OCI-LY1 (cell line): Measurements from ENCODE around the gene SLC25A13.

Experiments
- H2AFZ ChIP-seq: fragments of 200-600 bp; sonication (generic), shearing (Covaris generic); 2 replicates; pipeline ENCODE4 v1.6.0; 2014; ENCODE audit warnings: antibody characterized with exemption, mild to moderate bottlenecking, low read length
- H3F3A ChIP-seq: fragments of 200-600 bp; sonication (generic), shearing (Covaris generic); 2 replicates; pipeline ENCODE4 v1.6.0; 2014; ENCODE audit warnings: mild to moderate bottlenecking, antibody characterized with exemption, low read length, moderate library complexity; ENCODE audit not compliant: insufficient read depth
- H3K27ac ChIP-seq: fragments of 200-600 bp; sonication (generic); 2 replicates; pipeline ENCODE4 v1.5.1; 2014; ENCODE audit warnings: low read length, mixed run types, mild to moderate bottlenecking, low read depth; ENCODE audit not compliant: poor library complexity, severe bottlenecking
- H3K27me3 ChIP-seq: fragments of 200-600 bp; sonication (generic); 2 replicates; pipeline ENCODE4 v1.6.0; 2014; ENCODE audit warnings: antibody characterized with exemption, mild to moderate bottlenecking, low read length, moderate library complexity; ENCODE audit not compliant: insufficient read depth
- H3K36me3 ChIP-seq: fragments of 200-600 bp; sonication (generic); 2 replicates; pipeline ENCODE4 v1.6.1; 2014; ENCODE audit warnings: mild to moderate bottlenecking, antibody characterized with exemption, low read length, moderate library complexity, mixed read lengths; ENCODE audit not compliant: insufficient read depth
- H3K4me1 ChIP-seq: fragments of 200-600 bp; sonication (generic); 2 replicates; pipeline ENCODE4 v1.5.1; 2014; ENCODE audit warnings: mild to moderate bottlenecking, low read length, moderate library complexity; ENCODE audit not compliant: insufficient read depth, severe bottlenecking
- H3K4me2 ChIP-seq: fragments of 200-600 bp; sonication (generic), shearing (Covaris generic); 2 replicates; pipeline ENCODE4 v1.6.1; 2014; ENCODE audit warnings: low read length
- H3K4me3 ChIP-seq: fragments of 200-600 bp; sonication (generic); 2 replicates; pipeline ENCODE4 v1.5.1; 2014; ENCODE audit warnings: low read length, low read depth, mild to moderate bottlenecking, mixed read lengths; ENCODE audit not compliant: poor library complexity, severe bottlenecking
- H3K79me2 ChIP-seq: fragments of 200-600 bp; shearing (Covaris generic); 2 replicates; pipeline ENCODE4 v1.6.1; 2016; ENCODE audit warnings: mixed run types, low read length, mixed read lengths; ENCODE audit not compliant: insufficient read depth
- H3K9ac ChIP-seq: fragments of 200-600 bp; sonication (generic), shearing (Covaris generic); 2 replicates; pipeline ENCODE4 v1.6.1; 2014; ENCODE audit warnings: mild to moderate bottlenecking, low read length, mixed read lengths
- H3K9me2 ChIP-seq: fragments of 200-600 bp; sonication (generic), shearing (Covaris generic); 2 replicates; pipeline ENCODE4 v1.6.1; 2014; ENCODE audit warnings: low read depth, mild to moderate bottlenecking, low read length, mixed read lengths
- H3K9me3 ChIP-seq: fragments of 200-600 bp; shearing (Covaris generic); 2 replicates; pipeline ENCODE4 v1.6.1; 2014; ENCODE audit warnings: low read length, mixed read lengths
- H4K20me1 ChIP-seq: fragments of 200-600 bp; sonication (generic), shearing (Covaris generic); 2 replicates; pipeline ENCODE4 v1.6.0; 2016; ENCODE audit warnings: mild to moderate bottlenecking, low read length; ENCODE audit not compliant: insufficient read depth
- CTCF ChIP-seq: fragments of 200-600 bp; sonication (generic), shearing (Covaris generic); IDR thresholded peaks from 2 replicates; pipeline ENCODE4 v1.5.1; 2017; ENCODE audit warnings: mild to moderate bottlenecking, antibody characterized with exemption, low read length, moderate library complexity, mixed read lengths
- EZH2 ChIP-seq: fragments of 200-600 bp; sonication (generic), shearing (Covaris generic); IDR thresholded peaks from 2 replicates; pipeline ENCODE4 v1.8.0; 2017; ENCODE audit warnings: borderline replicate concordance, mixed run types, mild to moderate bottlenecking, antibody characterized with exemption, low read length, moderate library complexity, mixed read lengths

Gene SLC25A13

GRCh38 chr7:96118449-96119001 lies 203.4 kb downstream of the SLC25A13 start:
- Histone ChIP-seq H3K9me3 (peaks cover 6% of the 10 kb centered on the region), H3K27me3 (no peaks in the 10 kb centered on the region), H3K9ac (no peak overlapping the region), H3K79me2 (no peaks in the 10 kb centered on the region), H3F3A (no peaks in the 10 kb centered on the region), H3K27ac (no peak overlapping the region), H2AFZ (no peak overlapping the region), H3K4me2 (no peak overlapping the region), H3K36me3 (peaks cover 10% of the 10 kb centered on the region), H3K4me3 (no peak overlapping the region), H3K4me1 (no peaks in the 10 kb centered on the region), H3K9me2 (no peaks in the 10 kb centered on the region), H4K20me1 (no peaks in the 10 kb centered on the region)
- TF ChIP-seq EZH2 (no peak), CTCF (no peak)

GRCh38 chr7:96116173-96116572 lies 205.7 kb downstream of the SLC25A13 start:
- H3K9ac ChIP-seq, result no peak overlapping the region
- H3K4me1 ChIP-seq, result no peaks in the 10 kb centered on the region

GRCh38 chr7:96114190-96114589 lies 207.7 kb downstream of the SLC25A13 start:
- peaks cover 13% of the 10 kb centered on the region for H3K9me3 ChIP-seq
- H3K27me3 ChIP-seq, result no peaks in the 10 kb centered on the region
- no peak overlapping the region for H3K4me2 ChIP-seq
- H3K4me1 ChIP-seq, result no peaks in the 10 kb centered on the region
- H3K9ac ChIP-seq, result no peak overlapping the region
- no peaks in the 10 kb centered on the region for H3F3A ChIP-seq
- H3K36me3 ChIP-seq, result no peaks in the 10 kb centered on the region
- no peaks in the 10 kb centered on the region for H4K20me1 ChIP-seq
- no peaks in the 10 kb centered on the region for H3K9me2 ChIP-seq
- H3K79me2 ChIP-seq, result no peaks in the 10 kb centered on the region
- no peak for TF ChIP-seq CTCF
- no peak overlapping the region for H3K4me3 ChIP-seq
- no peak overlapping the region for H3K27ac ChIP-seq
- no peak overlapping the region for H2AFZ ChIP-seq

More at GRCh38 chr7:96116173-96116572, 205.7 kb downstream of the SLC25A13 start:
- H3K9me3 ChIP-seq, result peaks cover 9% of the 10 kb centered on the region
- no peak overlapping the region for H2AFZ ChIP-seq
- no peak overlapping the region for H3K4me2 ChIP-seq
- H3K4me3 ChIP-seq, result no peak overlapping the region
- TF ChIP-seq EZH2, result no peak
- no peak for TF ChIP-seq CTCF
- H3K27me3 ChIP-seq, result no peaks in the 10 kb centered on the region
- no peaks in the 10 kb centered on the region for H3K79me2 ChIP-seq
- H4K20me1 ChIP-seq, result no peaks in the 10 kb centered on the region
- H3F3A ChIP-seq, result no peaks in the 10 kb centered on the region
- no peaks in the 10 kb centered on the region for H3K9me2 ChIP-seq
- H3K27ac ChIP-seq, result no peak overlapping the region
- H3K36me3 ChIP-seq, result peaks cover 6% of the 10 kb centered on the region
